Measurements from ENCODE around the gene POLR2B.
A peak's percentile ranks its signal among the peaks of the same experiment; 100 is the strongest.
"Not testable (repeated sequence)": the region's sequence is repeated elsewhere in the genome, so short reads cannot be mapped to it uniquely, and the experiment has no call there.

The POLR2B gene

GRCh38 chr4:56986952-56987351, 8.3 kb downstream of the POLR2B start:
- no peak for DNase-seq

- DNase-seq, result no peak
Measured at GRCh38 chr4:56990109-56990905, 11.6 kb downstream of the POLR2B start.

GRCh38 chr4:56995525-56995924, 16.8 kb downstream of the POLR2B start:
- peak; percentile 1 to 86 (median 67) for DNase-seq

DNA sequence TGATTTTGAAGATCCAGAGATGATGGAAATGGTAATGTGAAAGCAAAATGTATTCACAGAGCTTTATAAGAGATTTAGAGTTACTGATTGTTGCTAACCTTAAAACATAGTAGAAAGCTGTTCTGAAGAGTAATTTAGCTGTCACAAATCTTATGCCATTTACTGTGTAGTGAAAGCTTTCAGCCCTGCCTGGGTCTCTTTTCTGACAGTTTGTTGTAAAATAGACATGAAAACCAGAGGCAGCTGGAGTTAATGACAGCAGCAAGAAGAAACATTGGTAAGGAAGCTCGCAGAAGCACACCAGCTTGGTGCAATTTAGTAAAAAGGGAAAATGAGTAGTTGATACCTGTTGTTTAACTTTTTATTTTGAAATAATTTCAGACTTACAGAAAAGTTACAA, 21.1 kb downstream of the POLR2B start:
- no peak for DNase-seq

DNA sequence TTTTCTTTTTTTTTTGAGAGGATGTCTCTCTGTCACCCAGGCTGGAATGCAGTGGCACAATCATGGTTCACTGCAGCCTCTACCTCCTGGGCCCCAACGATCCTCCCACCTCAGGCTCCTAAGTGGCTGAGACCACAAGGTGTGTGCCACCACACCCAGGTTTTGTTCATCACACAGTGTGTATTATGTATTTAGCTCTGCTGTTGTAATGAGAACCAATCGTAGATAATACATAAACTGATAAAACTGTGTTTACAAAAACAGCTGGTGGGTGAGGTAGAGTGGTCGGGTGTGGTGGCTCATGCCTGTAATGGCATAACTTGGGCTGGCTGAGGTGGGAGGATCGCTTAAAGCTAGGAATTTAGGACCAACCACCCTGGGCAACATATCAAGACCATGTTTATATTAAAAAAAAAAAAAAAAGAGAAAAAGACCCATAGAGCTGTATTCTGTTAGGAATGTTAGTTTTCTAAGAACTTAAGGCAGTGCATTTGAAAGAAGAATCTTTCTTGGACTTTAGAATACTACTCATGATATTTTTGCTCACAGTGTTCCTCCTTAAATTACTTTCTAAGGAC, 34.9 kb downstream of the POLR2B start:
- DNase-seq, result no peak

- no peak for DNase-seq
Measured at GRCh38 chr4:57018980-57019379, 40.3 kb downstream of the POLR2B start.

DNA sequence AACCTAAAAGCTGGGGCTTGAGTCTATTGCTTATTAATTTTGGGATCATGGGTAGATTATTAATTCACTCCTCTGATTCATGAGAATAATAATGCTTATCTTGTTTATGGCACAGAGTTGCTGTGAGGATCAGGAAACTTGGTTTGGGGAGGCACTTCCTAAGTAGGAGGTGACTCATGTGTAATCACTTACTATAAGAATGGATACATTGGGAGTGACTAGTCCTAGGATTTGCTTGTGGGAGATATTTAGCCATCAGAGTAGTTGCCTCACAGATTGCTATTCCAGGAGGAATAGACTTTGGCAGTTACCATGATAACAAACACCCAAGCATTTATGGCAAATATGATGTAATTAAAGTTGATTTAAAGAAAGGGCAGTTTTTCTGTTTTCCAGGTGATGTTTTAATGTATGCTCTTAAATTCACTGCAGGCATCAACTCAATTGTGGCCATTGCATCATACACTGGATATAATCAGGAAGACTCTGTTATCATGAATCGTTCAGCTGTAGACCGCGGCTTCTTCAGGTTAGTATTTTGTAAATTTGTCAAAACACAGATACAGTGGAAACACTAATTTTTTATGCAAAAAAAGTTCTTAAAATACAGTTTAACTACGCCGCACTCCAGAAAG, 41.9 kb downstream of the POLR2B start:
- DNase-seq, result no peak

- no peak for DNase-seq
Measured at GRCh38 chr4:57023104-57023503, 44.4 kb downstream of the POLR2B start.

- DNase-seq, result no peak
Measured at GRCh38 chr4:57034520-57034919, 55.8 kb downstream of the POLR2B start.

DNA sequence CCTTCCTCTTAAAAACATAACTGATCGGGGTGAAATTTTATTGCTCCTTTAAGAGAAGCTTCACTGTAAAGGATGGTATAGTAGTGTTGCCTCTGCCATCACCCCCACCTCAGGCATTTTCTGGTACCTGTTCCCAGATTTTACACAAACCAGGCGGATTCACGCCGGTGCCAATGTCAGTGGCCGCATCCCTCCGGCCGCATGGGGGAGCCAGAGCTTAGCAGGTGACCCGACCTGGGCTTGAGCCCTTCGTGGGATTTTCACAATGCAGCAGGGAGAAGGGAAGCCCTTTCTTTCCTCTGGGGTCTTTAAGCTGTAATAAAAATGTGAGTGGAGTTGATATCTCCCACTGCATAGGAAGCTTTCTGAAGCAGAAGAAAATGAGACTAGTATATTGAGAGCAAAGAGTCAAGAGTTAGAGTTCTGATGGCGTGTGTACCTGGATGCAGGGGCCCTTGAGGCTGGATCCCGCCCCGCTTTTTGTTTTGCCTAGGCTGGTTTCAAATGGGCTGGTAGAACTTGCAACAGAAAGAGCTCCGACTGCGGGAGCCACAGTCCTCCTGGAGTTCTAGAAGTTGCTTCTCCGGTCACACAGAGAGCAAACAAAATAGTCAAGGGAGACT, 59.4 kb downstream of the POLR2B start:
- DNase-seq, result peak in 8 of 14 donors; percentile 4 to 55 (median 15)

- no peak for DNase-seq
Measured at GRCh38 chr4:57039345-57039744, 60.6 kb downstream of the POLR2B start.

GRCh38 chr4:57040510-57040909, 61.8 kb downstream of the POLR2B start:
- no peak for DNase-seq

- DNase-seq, result no peak
Measured at GRCh38 chr4:57041020-57041419, 62.3 kb downstream of the POLR2B start.

DNA sequence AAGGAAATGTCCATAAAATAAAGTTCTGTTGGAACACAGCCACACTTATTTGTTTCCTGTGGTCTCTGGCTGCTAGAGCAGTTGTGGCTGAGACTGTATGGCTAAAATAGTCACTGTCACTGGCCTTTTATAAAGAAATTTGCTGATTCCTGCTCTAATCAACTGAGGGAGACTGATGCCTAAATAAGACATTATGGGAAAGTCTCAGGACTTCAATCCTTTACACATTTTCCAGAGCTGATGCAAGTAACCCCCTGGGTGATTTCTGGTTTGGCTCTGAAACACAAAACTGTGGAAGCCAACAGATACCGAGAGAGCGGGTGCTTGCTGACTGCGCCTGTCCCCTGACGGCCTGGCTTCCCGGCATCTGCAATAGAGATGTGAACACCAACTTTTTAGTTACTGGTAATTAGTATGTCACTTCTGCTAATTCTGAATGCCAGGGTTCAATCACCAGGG, 64.0 kb downstream of the POLR2B start:
- peak in 1 of 14 donors; percentile 65 for DNase-seq

DNA sequence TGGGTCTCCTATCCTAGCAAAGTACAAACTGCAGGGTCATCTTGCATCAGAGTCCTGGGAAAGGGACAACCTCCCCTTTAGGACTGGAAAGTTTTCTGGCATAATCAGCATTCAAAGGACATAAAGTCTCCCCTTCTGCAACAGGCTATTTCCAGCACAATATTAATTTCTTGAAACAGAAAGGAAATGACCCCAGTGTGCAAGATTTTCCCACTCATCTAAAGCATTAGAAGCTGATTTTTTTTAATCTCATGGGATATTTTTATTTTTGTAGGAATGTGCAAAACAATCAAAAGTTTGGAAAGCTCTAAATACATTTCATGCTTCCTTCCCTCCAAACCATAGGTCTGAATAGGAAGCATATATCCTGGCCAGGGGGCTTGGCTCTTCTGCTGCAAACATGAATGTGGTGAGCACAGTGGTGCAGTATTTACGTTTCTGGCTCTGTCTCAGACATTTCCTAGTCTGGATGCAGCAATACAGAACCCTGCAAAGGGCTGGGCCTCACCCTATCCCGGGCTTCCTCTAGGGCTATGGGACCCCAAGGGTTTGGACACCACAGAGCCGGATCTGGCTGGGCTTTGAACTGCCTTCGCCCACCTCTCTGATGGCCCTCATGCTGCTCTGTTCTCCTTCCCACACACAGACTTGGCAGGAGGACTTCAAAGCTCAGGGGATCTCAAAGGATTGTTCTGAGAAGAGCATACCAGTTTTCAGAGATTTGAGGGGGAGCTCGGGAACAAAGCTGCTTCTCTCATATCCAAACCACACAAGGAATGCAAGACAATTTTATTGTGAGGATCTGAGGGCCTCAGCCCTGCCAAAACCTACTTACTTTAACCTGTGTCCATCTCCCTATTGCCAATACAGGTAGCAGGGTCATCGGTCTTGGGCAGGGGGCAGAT, 64.9 kb downstream of the POLR2B start:
- no peak for DNase-seq

DNA sequence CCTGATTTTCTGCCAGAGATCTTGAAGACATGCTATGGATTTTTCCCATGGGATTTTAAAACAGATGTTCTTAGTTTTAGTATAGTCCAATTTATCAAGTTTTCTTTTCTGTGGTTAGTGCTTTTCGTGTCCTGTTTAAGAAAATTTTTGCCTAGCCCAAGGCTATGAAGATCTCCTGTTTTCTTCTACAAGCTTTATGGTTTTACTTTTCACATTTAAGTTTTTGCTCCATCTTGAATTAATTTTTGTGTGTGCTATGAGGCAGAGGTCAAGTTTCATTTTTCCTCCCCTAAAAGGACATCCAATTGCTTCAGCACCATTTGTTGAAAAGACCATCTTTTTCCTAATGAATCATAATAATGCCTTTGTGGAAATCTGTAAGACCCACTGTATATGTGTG, 65.6 kb downstream of the POLR2B start:
- no peak for DNase-seq

DNA sequence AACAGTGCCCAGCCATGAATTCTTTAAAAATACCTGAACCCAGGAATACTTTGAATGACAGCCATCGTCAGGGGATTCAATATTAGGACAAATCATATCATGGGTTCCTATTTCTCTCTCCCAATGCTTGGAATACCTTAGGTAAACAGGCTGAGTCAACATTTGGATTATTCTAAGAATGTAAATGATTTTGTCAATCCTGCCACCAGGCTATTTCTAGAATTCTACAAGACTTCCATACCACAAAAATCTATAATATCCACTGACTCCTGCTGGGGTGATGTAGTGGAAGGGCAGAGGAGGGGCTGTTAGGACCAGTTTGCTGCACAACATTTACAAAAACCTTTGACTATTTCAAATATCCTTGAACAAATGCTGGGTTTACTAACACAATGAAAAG, 66.3 kb downstream of the POLR2B start:
- DNase-seq, result no peak

GRCh38 chr4:57047046-57047445, 68.3 kb downstream of the POLR2B start:
- not testable (repeated sequence) for DNase-seq

- DNase-seq, result no peak
Measured at GRCh38 chr4:57048590-57049304, 70.1 kb downstream of the POLR2B start.

DNA sequence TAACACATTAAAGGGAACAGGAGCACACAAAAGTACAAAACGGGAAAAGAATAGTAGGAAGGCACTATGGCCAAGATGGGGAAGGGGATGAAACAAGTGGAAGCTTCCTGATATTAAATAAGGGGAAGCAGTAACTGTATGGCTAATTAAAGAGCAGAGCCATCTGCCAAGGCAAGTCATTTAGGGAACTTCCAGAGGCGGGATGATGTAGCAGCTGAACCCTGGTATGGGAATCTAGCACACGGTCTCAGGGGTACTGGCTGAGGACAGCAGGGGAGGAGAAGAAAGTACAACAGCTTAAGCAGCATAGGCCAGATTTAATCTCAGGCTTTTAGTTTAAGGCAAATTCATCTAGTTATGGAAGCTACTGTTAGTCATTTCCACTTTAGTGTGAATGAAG, 72.4 kb downstream of the POLR2B start:
- DNase-seq, result no peak

- no peak for DNase-seq
Measured at GRCh38 chr4:57051524-57051923, 72.8 kb downstream of the POLR2B start.

All from C1 segment of cervical spinal cord (tissue), 14 donors.